ENCODE data around the gene SGCG.

Gene SGCG

GRCh38 chr13:23344931-23345595 lies 164.3 kb downstream of the SGCG start:
- DNase-seq = no peak

DNA sequence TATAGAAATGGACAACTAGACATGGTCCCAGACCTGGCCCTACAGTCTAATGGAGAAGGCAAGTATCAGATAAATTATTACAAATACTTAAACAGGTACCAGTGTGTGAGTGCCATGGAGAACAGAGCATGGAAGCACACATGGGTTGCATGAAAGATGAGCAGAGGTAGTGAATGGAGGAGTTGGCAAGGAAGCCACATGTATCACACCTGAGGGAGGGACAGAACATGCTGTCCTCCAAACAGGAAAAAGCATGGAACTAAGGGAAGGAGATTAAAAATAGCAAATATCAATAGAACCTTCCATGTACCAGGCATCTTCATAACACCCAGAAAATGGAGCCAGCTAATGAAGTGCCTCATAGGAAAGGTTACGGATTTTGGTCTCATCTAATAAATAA lies 166.8 kb downstream of the SGCG start:
- DNase-seq = no peak

- DNase-seq = no peak
Observed at GRCh38 chr13:23348262-23349127, 167.7 kb downstream of the SGCG start.

- no peak for DNase-seq
Observed at GRCh38 chr13:23349161-23349897, 168.6 kb downstream of the SGCG start.

DNA sequence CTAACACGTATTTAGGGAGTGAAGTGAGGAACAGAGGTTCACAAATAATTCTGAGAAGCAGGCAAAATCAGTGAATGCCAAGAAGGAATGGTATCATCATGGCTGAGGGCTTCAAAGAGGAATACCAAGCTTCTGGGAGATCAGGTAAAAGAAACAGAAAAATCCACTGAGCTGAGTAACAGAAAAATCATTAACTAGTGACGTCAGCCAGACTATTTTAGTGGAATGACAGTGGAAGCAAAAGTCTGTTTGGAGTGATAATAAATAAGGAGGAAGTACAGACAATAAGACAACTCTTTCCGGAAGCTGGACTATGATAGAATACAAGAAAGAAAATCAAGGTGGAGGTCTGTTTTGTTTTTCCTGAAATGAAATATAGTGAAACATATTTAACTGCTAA lies 169.2 kb downstream of the SGCG start:
- no peak for DNase-seq

DNA sequence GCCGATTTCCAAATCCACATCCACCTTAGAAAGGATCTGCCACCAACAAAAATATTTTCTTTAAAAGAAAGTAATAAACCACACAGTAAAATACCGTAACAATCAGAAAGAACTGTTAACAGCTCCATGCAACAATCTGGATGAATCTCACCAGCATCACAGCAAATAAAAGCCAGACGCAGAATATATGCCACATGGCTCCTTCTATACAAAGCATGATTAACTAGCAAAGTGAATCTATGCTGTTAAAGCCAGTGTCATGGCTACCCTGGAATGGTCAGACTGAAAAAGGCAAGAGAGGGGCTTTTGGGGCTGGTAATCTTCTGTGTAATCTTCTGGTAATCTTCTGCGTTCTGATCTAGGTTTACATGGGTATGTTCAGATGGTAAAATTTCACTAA lies 171.4 kb downstream of the SGCG start:
- no peak for DNase-seq

- DNase-seq = no peak
Observed at GRCh38 chr13:23354520-23354919, 173.7 kb downstream of the SGCG start.

GRCh38 chr13:23356368-23356767 lies 175.6 kb downstream of the SGCG start:
- no peak for DNase-seq

DNA sequence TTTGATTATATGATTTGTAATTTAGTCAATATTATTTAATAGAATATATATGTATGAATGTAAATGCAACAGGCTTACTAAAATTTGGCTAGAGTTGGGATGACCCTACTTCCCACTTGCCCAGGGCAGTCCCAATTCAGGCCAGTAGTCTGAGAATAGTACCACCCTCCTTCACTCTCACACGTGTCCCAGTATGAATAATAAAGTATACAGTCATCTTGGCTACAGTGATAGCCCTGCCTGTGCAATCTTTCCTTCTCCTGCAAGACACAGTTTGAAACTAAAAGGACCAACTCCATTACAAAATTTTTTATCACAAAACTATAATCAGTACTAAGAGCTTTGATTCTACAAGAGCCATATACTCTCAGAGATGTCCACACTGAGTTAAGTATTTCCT lies 176.6 kb downstream of the SGCG start:
- no peak for DNase-seq

DNA sequence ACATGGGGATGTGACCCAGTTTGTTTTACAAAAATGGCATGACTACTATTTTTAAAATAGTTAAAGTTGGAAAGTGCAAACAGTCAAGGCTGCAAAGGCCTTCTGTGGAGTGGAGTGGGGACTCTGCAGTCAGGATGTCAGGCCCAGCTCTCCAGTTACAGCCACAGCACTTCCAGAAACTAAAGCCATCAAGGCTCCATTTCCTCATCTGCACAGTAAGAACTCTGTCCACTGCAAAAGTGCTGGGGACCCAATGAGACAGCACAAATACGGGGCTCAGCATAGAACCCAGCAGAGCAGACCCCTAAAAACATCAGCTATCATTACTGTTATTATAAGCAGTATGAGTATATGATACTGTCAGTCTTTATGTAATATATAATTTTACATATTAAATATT lies 179.1 kb downstream of the SGCG start:
- no peak for DNase-seq

DNA sequence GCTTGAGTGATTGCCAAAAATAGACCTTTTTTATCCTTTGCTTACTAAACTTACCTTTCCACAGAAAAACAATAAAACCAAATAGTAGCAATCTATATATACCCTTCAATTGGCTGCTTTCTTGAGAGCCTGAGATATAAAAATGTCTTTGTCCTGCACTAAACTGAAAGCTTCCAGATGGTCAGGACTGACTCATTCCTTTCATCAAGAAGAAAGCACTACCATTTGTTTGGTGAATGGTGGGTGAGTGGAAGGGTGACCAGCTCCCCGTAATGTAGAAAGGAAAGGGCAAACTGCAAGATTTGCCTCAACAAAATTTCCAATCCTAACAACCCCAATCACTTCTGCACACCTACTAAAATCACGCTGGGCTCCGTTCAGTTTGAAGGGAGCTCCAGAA lies 184.9 kb downstream of the SGCG start:
- no peak for DNase-seq

DNA sequence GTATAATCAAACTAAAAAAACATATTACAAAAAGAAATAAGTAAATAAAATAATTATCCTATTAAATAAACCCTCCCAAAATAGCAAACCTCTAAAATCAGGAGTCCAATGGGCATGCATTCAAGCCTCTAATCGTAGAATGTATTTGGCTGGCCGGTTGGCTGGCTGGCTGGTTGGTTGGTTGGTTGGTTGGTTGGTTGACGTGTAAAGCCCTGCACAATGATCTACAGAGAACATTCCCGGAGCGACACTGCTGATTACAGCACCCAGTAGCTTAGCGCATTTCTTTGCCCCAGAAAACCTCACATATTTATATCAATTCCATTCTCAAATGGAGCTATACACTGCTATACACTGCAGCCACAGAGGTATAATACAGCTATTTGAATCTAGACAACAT lies 187.1 kb downstream of the SGCG start:
- DNase-seq = no peak

- DNase-seq = no peak
Observed at GRCh38 chr13:23372264-23372906, 191.6 kb downstream of the SGCG start.

Data from CD4-positive, alpha-beta T cell treated with Interleukin-10 for 1 hour (primary cell).